Stimulated activated CD4-positive, alpha-beta T cell treated with anti-CD3 and anti-CD28 coated beads, Interleukin-1b, Interleukin-23, amount 100 ng/mL, for 24 hours (primary cell): Measurements from ENCODE around the gene CAMTA1.
"Not testable (repeated sequence)": the region's sequence is repeated elsewhere in the genome, so short reads cannot be mapped to it uniquely, and the experiment has no call there.

Experiments
- DNase-seq, 4 experiments: peaks; one replicate each; pipeline ENCODE4 v3.0.0-alpha.2; 2020; ENCODE audit warnings: low read depth in 4 of 4, low spot score in 1 of 4

CAMTA1 gene

GRCh38 chr1:6904476-6905170 lies 119.4 kb downstream of the CAMTA1 start:
- DNase-seq, result no peak

GRCh38 chr1:6905331-6905730 lies 120.1 kb downstream of the CAMTA1 start:
- DNase-seq, result no peak

DNA sequence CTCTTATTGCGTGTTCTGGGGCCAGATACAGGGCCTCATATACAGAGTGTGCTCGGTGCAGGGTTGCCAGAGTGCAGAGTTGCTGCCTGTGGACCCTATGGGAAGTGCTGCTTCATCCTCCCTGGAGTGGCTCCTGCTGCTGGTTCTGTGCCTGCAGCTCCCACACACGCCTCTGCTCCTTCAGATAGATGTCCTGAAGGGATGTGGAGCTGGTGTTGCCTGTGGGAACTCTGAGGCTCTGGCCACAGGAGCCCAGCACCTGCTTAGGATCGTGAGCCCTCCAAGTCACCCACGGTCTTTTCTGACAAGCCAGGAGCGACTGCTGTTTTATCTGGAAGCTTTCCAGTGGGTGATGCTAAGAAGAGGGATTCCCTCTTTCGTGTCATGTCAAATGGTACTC lies 120.5 kb downstream of the CAMTA1 start:
- no peak for DNase-seq

DNA sequence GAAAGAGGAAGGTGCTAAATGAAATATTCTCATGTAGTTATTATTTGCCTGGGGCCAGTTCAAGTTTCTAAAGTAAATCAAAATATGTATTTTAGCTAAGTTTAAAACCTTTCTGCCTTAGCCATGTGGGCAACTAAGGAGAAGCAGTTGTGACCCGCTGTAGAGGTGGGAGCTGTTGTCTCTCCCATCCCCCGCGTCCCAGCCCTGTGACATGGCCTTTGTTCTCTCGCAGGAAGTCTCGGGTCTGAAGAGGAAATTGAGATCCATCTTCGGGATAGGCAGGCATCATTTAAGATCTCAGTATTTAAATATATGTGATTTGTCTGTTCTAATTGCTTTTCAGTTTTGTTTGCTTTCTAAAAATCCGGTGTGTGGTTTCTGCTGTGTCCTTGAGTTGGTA lies 121.5 kb downstream of the CAMTA1 start:
- DNase-seq, result no peak

GRCh38 chr1:6907201-6907600 lies 121.9 kb downstream of the CAMTA1 start:
- no peak for DNase-seq

DNA sequence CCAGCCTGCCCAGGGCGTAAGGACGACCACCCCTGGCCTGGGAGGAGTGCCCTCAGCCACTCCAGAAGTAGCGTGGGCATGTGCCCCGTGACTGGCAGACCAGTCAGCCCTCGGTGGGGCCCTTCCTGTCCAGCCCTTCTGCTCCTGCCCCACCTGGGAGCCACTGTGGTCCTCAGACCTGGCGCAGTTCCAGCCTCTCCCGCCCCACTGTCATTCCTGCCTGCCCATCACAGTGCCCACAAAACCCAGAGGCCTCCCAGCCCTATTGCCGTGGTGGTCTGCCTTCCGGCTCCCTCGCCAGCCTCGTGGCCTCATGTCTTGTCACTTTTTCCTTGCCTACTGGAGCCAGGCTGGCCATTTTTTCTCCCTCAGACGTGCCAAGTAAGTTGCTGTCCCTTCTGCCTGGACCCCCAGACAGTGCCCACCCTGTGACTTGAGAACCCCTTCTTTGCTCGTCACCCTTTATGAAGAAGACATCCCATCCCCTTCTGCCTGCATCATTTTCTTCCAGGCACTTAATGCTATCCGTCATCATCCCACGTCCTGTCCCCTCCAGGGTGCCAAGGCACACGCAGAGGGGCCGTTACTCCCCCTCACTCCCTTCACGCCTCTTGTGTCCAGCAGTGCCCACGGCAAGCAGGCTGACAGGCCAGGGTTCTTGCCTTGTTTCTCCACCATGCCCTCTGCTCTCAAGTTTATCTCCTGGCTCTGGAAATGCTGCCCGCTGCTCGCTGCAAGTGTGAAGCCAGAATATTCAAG lies 122.6 kb downstream of the CAMTA1 start:
- DNase-seq, result no peak

- no peak for DNase-seq
Measured at GRCh38 chr1:6909401-6909800, 124.1 kb downstream of the CAMTA1 start.

DNA sequence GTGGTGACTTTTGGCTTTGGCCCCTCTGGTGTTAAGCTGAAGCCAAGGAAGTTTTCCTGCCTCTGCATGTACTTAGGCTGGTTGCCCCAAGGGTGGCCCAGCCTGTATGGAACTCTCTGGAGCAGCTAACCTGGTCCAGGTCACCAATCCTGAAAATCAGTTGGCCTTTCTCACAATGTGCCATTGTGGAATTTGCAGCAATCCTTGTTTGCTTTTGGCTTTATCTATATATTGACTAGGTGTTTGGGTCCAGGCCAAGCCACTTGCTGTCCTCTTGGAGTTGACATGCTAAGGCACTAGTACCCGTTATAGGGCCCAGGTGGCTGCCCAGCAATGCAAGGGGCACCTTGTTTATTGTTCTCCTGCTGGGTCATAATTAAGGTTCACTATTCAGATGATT lies 124.6 kb downstream of the CAMTA1 start:
- no peak for DNase-seq

GRCh38 chr1:6911021-6911941 lies 126.0 kb downstream of the CAMTA1 start:
- DNase-seq, result no peak

DNA sequence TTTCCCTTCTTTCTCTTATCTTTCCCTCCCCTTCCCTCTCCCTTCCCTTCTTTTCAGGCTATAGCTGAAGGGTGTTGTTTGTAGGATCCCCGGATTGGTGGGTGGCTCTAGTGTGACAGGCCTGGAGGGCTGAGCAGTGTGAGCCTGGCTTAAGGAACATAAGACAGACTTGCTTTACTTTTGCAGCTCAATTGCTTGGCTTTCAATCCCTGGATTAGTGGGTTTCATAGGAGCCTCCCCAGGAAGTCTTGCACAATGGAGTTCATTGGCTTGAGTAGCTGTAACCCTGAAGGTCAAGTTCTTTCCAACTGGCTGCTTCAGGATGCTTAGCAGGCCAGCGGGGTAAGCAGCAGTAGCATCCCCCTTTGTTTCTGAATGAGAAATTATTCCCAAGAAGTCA lies 126.7 kb downstream of the CAMTA1 start:
- DNase-seq, result no peak

DNA sequence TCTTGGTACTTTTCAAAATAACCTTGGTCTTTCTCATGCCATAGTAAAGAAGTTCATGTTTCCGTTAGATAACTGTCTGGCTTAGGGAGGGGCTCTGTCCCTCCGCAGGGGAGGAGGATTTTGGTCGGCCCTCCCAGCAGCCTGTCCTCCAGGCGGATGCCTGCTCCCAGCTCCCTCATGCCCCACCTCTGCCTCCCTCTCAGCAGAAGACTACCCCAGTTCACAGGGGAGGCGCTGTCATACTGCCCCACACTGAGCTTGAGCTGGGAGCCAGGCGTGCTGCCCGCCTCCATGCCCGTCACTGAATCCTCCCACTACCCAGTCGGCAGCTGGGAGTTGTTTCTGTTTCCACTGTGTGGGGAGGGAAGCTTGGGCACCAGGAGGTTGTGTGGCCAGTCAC lies 127.3 kb downstream of the CAMTA1 start:
- no peak for DNase-seq

DNA sequence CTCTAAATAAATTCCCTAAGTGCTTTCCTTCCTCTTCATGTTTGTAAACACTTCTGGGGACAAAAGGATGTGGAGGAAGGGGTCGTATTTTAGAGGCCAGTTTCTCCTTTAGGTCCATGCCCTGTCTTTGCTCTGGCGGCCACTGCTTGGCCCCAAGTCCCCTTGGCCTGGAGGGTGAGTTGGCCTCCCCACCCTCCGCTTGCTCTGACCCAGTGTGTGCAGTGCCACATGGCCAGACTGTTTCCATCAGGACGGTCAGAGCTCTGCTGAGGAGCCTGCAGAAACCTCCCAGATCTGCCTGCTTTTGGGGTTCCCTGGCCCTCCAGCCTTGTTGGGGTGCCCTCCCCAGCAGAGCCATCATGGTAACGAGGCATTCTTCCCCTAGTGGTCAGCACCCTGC lies 127.8 kb downstream of the CAMTA1 start:
- no peak for DNase-seq

DNA sequence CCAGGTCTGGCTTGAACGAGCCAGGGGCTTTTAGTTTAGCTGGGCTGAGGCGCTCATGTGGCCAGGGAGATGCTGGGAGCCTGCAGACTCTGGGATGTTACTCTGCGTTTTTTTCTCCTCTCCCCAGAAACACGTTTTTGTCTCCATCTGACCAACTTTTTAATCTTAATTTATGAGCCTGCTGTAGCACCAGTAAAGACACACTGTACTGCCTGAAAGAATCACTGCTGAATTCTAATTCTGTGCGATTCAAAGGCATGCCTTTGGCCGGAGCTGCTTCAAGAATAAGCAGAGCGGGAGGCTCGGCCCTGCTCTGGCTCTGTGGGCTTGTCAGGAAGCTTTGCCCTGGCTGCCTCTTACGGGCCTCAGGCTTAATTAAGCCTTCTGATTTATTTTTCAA lies 129.5 kb downstream of the CAMTA1 start:
- no peak for DNase-seq

DNA sequence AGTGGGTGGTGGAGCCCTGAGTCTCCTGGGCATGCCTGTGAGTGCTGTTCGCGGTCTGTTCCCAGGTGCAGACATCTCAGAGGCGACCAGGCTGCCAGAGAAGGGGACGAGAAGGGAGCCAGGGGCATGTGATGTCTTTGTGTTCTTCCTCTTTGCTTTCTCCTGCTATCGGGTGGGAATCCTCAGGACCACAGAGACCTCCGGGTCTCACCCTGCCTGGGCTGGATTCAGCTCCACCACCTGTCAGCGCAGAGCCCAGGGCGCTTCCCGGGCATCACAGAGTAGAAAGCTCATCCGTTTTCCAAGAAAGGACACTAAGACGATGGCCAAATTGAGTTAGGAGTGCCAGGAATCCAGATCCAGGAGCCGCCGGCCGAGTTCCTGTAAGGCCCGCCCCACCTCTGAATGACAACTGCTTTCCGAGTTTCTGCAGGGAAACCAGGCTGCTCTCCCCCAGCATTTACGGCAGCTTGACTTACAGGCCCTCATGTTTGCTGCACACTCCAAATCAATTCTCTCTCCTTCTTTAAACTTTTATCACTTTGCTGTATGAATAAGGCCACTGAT lies 130.8 kb downstream of the CAMTA1 start:
- no peak for DNase-seq

- DNase-seq, result no peak
Measured at GRCh38 chr1:6917067-6917466, 131.8 kb downstream of the CAMTA1 start.

GRCh38 chr1:6918186-6918924 lies 133.1 kb downstream of the CAMTA1 start:
- no peak for DNase-seq

DNA sequence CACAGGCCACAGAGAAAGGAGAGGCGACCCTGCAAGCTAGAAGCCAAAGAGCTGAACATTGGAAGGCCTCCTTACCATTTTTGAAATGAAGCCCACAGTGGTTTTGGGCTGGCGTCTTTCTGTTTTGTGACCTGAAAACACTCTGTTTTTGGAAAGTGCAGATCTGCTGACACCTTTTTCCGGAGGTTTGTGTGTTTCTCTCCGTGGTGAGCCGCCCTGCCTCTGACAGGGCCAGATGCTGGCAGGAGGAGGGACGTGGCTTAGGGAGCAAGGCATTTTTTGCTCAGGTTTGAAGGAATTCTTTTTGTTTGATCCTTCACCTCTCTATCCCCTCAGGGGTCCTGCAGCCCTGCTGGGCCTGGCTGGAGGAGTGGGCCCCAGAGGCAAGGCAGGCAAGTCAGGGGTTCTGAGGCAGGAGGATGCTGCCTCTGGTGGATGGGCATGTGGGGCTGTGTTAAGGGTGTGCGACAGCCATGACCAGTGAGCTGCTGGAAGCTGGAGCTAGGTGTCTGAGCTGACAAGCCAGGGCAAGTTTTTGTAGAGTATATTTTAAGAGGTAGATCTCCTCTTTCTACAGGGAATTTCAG lies 133.8 kb downstream of the CAMTA1 start:
- DNase-seq, result no peak

- not testable (repeated sequence) for DNase-seq
Measured at GRCh38 chr1:6921506-6921905, 136.3 kb downstream of the CAMTA1 start.

GRCh38 chr1:6922096-6922931 lies 137.1 kb downstream of the CAMTA1 start:
- DNase-seq, result no peak
